GM21619 (cell line): ENCODE results near the gene PRKG1.

Source experiments
- ATAC-seq: cut with Tn5 transposase; IDR thresholded peaks from one replicate; pipeline ENCODE4 v1.9.1; 2021; ENCODE audit not compliant: unreplicated experiment

PRKG1 gene

DNA sequence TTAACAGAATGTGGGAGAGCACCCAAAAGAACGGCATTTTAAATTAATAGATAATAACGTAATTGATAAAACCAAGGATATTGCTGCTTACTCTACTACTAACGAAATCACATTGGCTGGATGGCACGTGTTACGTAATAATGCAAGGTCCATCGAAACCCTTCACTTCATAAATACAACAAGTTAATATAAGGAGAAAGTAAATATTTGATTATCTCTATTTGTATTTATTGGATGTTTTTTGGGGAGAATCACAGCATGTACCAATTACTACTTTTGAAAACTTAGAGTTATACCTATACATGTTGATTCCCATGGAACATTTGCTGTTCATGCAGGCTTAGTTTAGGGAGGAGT is 1.6 kb downstream of the PRKG1 start:
- no peak for ATAC-seq

DNA sequence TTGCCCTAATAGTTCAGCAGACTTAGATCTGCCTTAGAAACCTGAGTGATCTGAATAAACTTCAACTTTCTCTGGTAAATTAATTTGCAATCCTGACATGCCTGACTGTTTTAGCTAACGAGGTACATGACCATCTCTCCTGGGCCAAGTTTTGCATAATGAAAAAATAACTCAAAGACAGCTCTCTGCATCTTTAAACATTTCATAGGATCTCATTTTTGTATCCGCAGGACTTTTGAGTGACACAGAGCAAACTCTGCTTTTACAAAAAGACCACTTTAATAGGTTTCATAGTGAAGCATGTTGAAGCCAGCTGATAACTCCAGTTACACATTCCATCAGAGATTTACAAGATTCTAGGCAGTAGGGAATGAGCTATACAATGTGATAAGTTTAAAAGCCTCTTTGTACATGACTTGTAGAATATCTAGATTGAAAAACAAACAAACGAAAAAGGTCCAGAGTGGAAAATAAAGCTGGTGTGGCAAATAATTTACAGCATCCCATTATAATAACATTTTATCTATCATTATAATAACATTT is 2.1 kb downstream of the PRKG1 start:
- no peak for ATAC-seq

DNA sequence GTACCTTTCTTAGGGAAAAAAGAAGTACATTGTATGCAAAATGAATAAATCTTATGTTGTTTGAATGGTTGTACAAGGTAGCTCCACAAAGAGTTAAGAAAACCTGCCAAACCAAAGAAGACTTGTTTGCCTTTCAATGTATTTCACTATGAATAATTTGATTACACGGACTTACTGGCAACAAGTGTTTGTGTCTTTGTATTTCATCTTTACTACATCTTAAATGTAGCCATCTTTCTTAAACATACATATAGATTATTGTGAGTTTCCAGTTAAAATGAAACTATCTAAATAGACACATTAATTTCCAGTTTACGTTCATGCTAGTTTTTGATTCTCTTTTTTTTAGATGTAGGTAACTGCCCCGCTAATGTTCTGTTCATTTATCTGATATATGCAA is 2.8 kb downstream of the PRKG1 start:
- ATAC-seq: no peak

DNA sequence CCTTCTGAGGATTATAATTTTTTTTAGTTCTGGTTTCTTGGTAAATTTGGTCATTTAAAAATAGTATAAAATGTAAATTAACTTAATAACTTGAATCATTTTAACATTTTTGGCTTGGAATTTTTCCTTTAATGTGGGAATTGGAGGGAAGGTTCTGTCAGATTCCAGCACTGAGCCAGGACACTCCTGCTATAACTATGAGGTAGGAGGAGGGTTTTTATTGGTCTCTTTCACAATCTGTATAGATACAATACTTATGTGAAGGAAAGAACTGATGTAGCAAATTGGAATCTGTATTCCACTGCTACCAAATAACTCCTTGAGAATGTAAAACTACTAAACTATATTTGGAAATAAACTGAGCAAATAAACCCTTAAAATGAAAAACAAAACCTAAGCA is 3.2 kb downstream of the PRKG1 start:
- ATAC-seq: no peak

DNA sequence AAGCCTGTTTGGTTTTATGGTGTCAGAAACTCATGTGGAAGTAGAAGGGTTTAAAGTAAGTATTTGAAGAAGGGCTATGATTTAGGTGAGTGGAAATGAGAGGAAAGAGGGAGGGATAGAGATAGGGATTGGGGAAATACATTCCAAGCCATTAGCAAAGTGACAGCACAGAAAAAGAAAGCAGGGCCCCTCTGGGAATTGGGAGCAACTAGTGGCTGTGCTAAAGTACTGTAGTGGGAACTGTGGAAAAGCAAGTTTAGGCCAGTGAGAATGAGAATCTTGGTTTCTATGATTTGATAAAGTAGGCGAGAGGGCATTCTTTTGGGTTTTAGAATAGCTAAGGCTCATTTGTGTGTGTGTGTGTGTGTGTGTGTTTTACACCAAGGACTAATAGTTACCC is 5.0 kb downstream of the PRKG1 start:
- no peak for ATAC-seq

DNA sequence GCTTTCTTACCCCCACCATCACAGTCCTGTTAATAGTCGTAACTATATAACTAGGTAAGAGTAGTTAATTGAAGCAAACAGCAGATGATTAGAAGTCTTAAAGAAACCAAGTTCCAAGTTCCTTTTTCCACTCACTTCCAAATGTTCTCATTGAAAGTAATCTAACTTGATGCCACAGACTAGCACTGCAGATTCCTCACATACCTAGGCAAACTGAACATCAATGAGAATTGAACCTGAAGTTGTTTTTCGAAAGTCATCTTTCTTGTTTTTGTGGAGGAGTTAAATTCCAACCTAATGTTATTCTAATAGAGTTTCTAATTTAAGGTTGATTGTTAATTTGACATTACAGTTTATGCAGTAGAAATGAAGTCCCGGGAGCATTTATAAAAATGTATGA is 5.5 kb downstream of the PRKG1 start:
- no peak for ATAC-seq

DNA sequence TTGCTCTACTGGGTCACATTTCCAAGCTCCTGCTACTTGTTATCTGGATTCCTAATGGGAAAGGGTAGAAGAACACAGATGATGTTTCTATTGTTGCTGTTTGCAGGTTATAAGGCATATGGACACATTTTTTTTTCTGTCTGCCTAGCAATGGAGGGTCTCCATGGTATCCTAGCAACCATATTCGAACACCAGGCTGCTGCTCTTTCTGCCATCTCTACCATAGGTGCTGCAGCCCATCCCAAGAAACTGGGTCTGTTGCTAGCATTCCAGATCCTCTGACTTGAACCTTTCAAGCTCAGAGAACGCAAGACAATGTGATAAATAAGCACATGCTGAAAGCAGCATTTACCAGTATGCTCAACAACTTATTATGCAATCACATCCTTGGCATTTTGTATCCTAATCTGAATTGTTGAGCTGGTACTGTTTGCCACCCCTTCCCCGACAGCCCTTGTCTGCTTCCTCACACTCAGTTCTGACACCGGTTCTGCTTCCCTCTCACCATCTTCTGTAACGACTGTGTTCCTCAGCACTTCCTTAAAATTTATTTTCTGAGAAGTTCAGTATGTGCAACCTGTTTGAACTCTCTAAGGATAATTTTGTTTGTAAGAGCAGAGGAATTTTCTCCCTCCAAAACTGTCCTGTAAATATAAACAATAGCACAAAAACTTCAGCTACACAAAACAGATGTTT is 6.2 kb downstream of the PRKG1 start:
- no peak for ATAC-seq

DNA sequence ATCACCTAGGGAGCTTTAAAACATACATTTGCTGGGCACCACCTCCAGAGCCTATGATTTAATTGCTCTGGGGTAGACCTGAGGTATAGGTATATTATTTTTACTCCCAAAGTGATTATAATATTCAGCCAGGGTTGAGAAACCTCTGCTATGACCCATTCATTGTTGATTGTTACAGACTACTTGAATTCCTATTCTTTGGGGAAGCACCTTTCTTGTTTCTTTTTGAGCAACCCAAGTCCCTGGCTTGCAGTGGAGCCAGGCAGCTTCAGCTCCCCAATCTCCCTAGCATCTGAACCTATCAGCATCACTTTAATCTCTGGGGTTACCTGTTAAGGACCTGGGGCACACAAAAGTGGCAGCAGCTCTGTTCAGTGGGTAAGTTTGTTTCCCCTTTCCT is 8.6 kb downstream of the PRKG1 start:
- ATAC-seq: no peak

DNA sequence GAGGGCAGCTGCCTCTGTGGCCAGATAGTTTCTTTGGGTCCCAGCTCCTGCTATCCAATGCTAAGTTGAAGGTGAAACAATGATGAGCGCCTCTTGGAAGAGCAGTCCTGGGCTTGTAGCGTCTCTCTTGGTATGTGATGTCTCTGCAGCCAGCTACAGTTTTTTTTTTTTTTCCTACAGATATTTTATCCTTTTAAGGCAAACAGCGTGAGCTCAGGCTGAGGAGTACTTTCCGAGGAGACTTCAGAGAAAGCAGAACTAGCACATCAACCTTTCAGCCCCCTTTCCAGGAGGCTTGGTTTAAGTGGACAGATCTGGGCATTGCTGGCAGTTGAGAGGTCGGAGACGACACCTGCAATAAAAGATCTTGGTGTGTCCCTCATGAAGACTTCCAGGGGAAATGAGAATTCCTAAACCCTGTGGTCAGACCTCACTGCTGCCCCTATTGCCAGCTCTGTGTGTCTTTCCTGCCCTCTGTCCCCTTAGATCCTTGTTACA is 9.1 kb downstream of the PRKG1 start:
- no peak for ATAC-seq

DNA sequence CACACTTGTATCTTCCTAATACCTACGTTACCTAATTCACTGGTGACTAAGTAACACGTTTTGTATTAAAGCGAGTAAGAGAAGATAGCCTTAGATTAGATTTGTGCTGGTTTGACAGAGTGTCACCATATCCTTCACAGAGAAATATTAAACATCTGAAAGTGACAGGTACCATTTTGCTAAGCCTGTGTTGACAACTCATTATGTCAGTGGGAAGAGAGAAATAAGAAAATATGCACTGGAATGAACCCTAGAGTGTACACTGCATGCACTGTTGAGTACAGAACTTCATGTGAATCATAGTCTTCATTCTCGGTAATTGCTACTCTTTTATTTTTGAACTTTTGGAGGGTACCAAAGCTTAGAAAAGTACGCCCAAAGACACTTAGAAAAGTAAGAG is 10.9 kb downstream of the PRKG1 start:
- no peak for ATAC-seq

DNA sequence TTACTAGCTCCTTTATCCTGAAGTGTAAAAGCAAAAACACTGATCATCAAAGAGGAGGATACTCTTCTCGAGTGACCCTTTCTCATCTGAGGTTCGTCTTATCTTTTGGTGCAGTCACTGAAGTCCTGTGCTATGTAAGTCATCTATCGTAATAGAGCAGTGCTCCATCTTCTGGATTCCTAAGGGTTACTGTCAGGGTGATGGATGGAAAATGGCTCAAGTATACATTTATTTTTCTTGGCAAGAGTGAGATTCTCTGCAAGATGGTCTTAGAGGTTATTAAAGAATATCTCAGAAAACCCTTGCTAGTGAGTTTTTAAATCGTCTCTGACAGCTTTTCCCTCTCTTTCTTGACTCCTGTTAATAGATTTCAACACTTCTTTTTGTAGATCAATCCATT is 12.4 kb downstream of the PRKG1 start:
- ATAC-seq: no peak

DNA sequence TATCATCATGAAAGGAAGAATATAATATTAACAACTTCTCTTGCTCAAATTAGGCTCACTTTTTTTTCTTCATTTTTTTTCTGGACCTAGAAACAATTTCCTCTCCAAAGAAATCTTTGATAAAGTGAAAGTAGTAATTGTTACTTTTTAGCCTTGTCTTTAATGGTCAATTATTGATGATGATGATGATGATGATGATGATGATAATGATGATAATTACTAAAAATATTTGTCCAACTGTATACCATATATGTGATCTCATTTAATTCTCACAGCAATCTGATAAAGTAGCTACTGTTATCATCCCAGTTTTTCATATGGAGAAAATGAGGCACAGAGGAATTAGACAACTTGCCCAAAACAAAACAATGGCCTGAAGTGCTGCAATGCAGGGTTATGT is 12.8 kb downstream of the PRKG1 start:
- ATAC-seq: no peak

DNA sequence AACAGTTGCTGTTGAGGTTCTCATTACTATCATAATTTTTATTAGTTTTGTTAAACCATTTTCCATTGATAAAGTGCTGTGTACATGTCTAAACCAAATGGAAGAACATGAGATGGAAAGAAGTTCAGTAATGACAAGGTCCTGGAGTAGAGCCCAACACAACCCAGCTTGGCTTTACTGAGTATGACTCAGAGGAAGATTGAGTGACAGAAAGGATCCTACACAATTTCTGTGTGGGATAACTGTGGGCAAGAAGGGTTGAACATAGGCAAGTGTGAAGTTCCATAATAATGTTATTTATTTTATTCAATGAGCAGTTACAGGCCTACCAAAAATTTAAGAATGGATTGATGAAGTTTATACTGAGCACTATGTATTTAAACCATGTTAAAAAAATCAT is 15.9 kb downstream of the PRKG1 start:
- no peak for ATAC-seq

DNA sequence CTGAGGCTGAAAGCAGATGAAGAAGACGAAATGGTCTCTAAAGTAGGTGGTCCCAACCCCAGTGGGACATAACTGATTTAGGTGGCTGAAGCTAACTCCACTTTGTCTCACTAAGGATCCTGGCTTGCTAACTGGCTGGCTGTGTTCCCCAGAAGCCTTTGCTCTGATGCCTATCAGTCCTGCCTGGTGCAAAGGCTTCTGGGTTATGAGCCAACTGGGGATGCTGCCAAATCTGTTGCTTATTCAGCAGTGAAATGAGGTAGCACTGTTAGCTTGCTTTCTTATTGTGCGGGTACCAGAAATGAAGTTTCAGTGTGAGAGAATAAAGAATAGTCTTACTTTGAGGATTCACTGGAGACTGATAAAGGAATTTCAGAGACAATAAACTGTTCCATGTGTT is 18.1 kb downstream of the PRKG1 start:
- ATAC-seq: no peak

DNA sequence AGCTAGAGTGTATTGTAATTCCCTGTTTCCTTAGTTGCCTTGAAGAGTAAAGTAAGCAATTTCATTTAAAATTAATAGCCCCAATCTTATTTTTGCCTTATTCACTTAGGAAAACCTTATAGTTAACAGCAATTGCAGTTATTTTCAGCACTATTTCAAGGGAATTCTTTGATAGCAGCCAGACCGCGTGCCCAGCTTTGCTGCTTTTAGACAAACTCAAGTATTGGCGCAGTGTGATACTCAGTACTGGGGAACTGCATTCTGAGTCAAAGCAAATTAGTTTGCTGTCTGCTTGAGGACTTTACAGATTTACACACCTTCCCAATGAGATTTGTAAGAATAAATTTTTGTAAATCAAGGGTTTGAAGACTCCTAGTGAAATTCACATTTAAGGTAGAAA is 21.2 kb downstream of the PRKG1 start:
- no peak for ATAC-seq

DNA sequence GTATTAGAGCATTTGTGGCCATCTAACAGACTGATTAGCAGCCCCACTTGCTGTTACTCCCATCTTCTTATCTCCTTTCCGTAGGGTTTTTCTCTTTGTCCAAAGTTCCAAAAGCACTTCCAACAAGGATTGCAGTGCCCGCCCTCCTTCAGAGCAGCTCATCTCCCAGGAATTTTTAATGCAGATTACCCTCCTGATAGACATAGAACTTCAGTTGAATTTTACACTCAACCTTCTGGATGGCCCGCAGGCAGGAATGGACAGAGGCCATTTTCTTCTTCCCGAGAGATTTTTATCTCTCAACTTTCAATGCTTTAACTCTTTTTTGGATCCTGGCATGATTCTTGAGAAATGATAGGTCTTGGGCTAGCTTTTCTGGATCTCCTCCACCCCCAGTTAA is 23.3 kb downstream of the PRKG1 start:
- ATAC-seq: no peak

DNA sequence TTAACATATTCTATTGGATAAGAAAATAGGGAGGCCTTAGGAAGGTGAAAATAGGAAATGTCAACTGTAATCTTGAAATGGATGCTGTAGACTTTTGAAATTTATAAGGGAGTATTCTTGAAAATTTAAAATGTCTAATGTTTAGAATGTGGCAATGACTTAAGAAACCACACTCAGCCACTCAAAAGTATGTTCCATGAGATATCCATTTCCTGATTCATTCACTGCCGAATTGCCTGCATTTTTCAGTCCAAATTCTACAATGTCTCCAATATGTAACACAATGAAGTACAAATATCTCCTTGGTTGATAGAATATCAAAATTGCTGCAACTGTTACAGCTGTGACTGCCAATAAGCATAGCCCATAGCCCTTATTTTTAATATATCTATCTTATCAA is 25.9 kb downstream of the PRKG1 start:
- ATAC-seq: no peak

DNA sequence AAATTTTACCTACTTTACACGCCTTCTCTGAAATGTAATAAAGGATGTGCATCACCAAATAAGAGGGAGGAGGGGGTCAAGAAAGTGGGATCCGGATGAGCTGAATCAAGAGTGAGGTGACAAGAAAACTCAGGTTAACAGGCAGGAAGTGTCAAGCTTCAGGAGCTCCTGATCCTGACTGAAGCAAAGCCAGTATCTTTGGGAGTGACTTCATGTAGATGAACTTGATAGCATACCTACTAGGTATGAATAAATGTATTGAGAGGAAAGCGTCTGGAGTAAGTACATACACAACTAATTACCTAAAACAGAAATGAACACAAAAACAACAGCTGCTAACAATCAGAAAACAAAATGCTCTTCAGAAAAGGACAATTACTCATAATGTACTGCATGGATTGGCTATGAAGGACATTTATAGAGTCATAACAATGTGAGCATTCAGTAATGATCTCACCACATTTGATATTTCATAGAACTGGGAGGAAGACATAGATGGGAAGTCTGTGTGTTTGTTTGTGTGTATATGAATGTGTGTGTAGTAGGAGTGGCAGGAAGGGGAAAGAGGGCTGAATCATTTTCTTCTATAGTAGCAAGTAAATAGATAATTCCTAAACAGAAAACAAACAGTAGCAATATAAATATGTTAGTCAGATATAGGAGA is 29.4 kb downstream of the PRKG1 start:
- ATAC-seq: no peak

DNA sequence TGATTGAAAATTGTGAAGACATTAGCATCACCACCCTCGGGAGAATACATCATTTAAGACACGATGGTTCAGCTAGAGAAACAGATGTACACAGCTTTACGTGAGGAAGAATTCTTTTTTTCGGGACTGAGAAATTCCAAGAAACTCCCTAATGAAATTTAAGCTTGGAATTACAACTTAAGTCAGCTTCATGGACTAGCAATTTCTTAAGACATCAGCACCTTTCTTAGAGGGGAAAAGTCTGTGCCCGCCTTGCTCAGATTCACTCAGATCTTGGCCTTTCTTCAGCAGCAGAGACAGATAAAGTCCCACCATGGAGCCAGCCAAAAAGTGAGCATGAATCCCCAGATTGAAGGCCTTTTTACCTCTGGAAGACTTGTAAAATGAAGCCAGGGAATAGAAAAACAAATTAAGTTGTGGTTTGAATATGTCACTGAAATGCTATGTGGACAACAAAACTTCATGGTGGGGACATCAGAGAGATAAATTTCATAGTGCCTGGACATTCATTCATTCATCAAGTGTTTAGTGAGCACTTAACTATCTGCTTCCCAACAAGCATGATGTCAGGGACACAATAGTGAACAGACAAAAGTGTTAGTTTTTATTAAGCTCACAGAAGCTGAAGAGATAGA is 32.1 kb downstream of the PRKG1 start:
- no peak for ATAC-seq

DNA sequence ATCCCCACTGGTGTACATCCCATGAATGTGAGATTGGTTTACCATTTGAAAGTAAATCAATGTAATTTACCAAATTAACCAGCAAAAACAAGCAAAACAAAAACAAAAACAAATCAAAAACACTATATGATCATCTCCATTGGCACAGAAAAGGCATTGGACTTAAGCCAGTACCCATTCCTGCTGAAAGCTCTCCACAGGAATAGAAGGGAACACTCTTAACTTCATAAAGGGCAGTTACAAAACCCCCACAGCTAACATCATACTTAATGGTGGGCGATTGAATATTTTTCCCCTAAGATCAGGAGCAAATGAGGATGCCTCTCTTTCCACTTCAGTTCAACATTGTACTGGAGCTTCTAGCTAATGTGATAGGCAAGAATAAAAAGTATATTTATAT is 34.1 kb downstream of the PRKG1 start:
- no peak for ATAC-seq

DNA sequence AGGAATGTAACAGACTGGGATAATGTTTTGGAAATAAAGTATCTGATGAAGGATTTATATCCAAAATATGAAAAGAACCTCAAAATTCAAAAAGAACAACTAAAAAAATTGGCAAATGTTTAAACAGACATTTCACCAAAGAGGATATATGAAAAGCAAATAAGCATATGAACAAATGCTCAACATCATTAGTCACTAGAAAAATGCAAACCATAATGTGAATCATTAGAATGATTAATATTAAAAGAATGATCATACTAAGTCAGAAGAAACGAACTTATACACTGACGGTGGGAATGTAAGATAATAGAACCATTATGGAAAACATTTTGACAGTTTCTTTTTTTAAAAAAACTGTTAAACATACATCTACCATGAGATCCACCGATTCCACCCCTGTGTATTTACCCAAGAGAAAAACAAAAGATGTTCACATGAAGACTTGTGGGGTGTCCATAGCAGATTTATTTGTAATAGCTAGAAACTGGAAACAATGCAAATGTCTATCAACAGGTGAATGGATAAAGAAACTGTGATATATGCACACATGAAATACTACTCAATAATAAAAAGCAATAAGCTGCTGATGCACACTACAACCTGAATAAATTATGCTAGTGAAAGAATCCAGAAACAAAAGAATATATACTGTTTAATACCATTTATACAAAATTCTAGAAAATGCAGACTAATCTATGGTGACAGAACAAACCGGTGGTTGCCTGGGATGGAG is 35.7 kb downstream of the PRKG1 start:
- ATAC-seq: no peak

DNA sequence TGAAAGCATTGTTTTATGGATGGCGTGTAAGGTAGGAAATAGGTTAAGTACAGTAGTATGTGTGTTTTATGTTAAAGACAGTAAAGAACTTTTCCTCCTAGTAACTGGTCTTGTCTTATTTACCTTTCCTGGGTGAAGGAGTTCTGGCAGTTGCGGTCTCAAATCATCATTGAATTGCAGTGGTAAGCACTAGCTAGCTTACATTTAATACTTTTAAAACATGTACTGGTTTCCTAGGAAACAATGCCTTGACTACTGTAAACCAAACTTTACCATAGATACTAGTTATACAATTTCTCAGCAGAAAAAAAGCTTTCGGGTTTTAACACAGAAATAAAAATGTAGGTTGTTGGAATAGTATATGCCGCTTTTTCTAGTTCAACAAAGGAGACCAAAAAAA is 37.7 kb downstream of the PRKG1 start:
- ATAC-seq: no peak
